ENCODE data around the gene LARP1B. TPM values are rescaled to one million over a fixed set of nuclear protein-coding genes. Genes with fewer than 3 reads are reported as not detected.

LARP1B gene
- total RNA-seq, 6 experiments from 2014 or later, result 11.1 to 12.4 (median 11.6) TPM

DNA sequence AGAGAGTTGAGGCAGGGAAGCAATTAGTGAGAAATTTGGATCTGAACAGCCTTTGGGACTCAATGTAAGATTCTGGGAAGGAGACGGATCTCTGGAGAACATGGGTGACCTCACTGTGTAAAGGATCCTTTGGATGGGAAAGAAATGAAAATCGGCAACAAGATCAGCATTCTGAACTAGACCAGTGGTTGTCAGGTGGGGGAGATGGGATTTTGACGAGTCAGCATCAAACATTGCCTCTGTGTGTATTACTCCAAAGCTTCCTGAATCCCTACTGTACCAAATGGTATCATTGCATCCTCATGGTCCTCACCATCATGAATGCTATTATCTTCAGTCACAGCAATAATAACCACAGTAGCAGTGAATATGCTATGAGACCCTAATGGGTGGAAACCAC is 173.7 kb downstream of the LARP1B start:
- Mint-ChIP-seq H3K4me3 (no peak overlapping the region), H3K27me3 (ENCODE audit: insufficient read depth) (no peaks in the 10 kb centered on the region; the same call in 1 of the 2 replicates), H3K4me1 (ENCODE audit: low read depth) (peaks cover 2% of the 10 kb centered on the region), H3K27ac (no peak overlapping the region), H3K9me3 (no peaks in the 10 kb centered on the region; the same call in 1 of the 2 replicates), H3K36me3 (ENCODE audit: low read depth) (0 out of 2 replicates have a peak, but pooled peaks cover 6% of the 10 kb centered on the region)
- DNase-seq, result no peak
- no peak for TF ChIP-seq CTCF (IDR thresholded peaks at IDR 0.05)

- Mint-ChIP-seq H3K36me3 (ENCODE audit: low read depth) (peaks cover 15% of the 10 kb centered on the region), H3K9me3 (peaks cover 11% of the 10 kb centered on the region), H3K27ac (peak overlapping the region; percentile 95), H3K4me1 (ENCODE audit: low read depth) (peaks cover 47% of the 10 kb centered on the region), H3K27me3 (ENCODE audit: insufficient read depth) (no peaks in the 10 kb centered on the region; the same call in 1 of the 2 replicates), H3K4me3 (peak overlapping the region; percentile 67; the same call in 1 of the 2 replicates)
- no peak for DNase-seq
- no peak for TF ChIP-seq CTCF (IDR thresholded peaks at IDR 0.05)
These were observed 179.9 kb downstream of the LARP1B start for GRCh38 chr4:128241019-128241418.

DNA sequence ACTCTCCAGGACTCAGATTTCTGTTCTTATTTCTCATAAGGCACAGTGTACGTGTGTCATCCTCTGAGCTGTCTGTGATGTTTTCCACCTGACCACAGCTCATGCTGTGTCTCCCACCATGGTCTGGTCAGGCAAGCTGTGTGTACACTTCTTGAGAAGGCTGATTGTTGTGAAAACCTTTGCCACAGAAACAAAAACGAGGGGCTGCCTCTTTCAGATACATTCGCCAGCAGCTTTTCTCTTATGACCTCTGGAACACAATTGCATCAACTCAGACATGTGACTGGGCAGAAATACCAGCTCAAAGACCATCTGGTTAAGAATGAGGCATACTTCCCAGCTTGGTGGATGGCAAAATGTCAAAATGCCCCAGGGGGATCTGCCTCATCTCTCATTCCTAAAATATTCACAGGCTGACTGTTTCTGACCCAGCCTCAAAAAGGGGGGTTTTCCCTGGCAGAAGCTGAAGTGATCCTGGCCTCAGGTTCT is 180.4 kb downstream of the LARP1B start:
- H3K4me3 Mint-ChIP-seq, result peak overlapping the region; percentile 67
- peaks cover 20% of the 10 kb centered on the region for H3K36me3 Mint-ChIP-seq (ENCODE audit: low read depth)
- TF ChIP-seq CTCF (IDR thresholded peaks at IDR 0.05), result no peak
- peaks cover 47% of the 10 kb centered on the region for H3K4me1 Mint-ChIP-seq (ENCODE audit: low read depth)
- no peaks in the 10 kb centered on the region; the same call in 1 of the 2 replicates for H3K27me3 Mint-ChIP-seq (ENCODE audit: insufficient read depth)
- peak; percentile 97 for DNase-seq
- peaks cover 13% of the 10 kb centered on the region for H3K9me3 Mint-ChIP-seq
- H3K27ac Mint-ChIP-seq, result peak overlapping the region; percentile 95

- Mint-ChIP-seq H3K36me3 (ENCODE audit: low read depth) (peaks cover 25% of the 10 kb centered on the region), H3K27ac (peak overlapping the region; percentile 95), H3K4me1 (ENCODE audit: low read depth) (peaks cover 47% of the 10 kb centered on the region), H3K4me3 (peak overlapping the region; percentile 67), H3K9me3 (peaks cover 17% of the 10 kb centered on the region), H3K27me3 (ENCODE audit: insufficient read depth) (no peaks in the 10 kb centered on the region; the same call in 1 of the 2 replicates)
- TF ChIP-seq CTCF (IDR thresholded peaks at IDR 0.05), result no peak
- no peak for DNase-seq
These were observed 180.9 kb downstream of the LARP1B start for GRCh38 chr4:128241981-128242380.

GRCh38 chr4:128242601-128243000 is 181.5 kb downstream of the LARP1B start:
- Mint-ChIP-seq H3K9me3 (peaks cover 20% of the 10 kb centered on the region), H3K27me3 (ENCODE audit: insufficient read depth) (no peaks in the 10 kb centered on the region; the same call in 1 of the 2 replicates), H3K27ac (peak overlapping the region; percentile 95), H3K4me3 (no peak overlapping the region), H3K4me1 (ENCODE audit: low read depth) (peaks cover 47% of the 10 kb centered on the region), H3K36me3 (ENCODE audit: low read depth) (peaks cover 28% of the 10 kb centered on the region)
- no peak for DNase-seq
- TF ChIP-seq CTCF (IDR thresholded peaks at IDR 0.05), result no peak
